GM10248 (cell line): ENCODE results near the gene GPAT3.

Experiments
- CTCF ChIA-PET: fragments of 300-600 bp; sonication (Branson Sonifier 250); formaldehyde crosslinking; extraction: SDS; loops from one replicate; lab custom pipeline; 2021; ENCODE audit warnings: antibody characterized with exemption; lab: Yijun Ruan, JAX
- POLR2A ChIA-PET: fragments of 350-650 bp; sonication (Branson Sonifier 250); formaldehyde crosslinking; extraction: SDS; loops from one replicate; lab custom pipeline; 2020; ENCODE audit warnings: antibody characterized with exemption; lab: Yijun Ruan, JAX
- DNase-seq: peaks from one replicate; pipeline ENCODE4 v3.0.0; 2012; ENCODE audit errors: extremely low spot score
- TF ChIP-seq, protein P1 (sequence below): IDR thresholded peaks from 2 replicates; pipeline ENCODE4 v1.5.1; 2012; ENCODE audit warnings: mild to moderate bottlenecking, low read depth; ENCODE audit errors: extremely low read depth, missing control alignments, control extremely low read depth

Gene GPAT3

DNA sequence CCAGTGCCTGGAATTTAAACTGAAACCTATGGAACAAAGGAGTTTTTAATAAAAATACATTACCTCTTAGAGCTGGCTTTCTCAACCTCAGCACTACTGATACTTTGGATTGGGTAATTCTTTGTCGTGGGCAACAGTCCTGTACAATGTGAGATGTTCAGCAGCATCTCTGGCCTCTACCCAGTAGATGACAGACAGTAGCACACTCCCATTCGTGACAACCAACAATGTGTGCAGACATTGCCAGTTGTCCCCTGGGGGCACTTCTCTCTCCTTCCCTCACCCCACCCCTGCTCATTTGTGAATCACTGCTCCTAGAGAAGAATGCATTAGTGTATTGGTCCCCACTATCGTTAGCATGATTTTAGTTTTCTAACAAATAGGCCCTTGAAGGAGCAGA lies 16.2 kb downstream of the GPAT3 start:
- ChIA-PET CTCF (interaction anchor here (1.7 kb wide), 1 partner anchor 10 kb away, joined by 5 read pairs; no protein-coding TSS in a partner anchor), POLR2A (no interaction called here)
- no peak for DNase-seq
- TF ChIP-seq, protein P1, sequence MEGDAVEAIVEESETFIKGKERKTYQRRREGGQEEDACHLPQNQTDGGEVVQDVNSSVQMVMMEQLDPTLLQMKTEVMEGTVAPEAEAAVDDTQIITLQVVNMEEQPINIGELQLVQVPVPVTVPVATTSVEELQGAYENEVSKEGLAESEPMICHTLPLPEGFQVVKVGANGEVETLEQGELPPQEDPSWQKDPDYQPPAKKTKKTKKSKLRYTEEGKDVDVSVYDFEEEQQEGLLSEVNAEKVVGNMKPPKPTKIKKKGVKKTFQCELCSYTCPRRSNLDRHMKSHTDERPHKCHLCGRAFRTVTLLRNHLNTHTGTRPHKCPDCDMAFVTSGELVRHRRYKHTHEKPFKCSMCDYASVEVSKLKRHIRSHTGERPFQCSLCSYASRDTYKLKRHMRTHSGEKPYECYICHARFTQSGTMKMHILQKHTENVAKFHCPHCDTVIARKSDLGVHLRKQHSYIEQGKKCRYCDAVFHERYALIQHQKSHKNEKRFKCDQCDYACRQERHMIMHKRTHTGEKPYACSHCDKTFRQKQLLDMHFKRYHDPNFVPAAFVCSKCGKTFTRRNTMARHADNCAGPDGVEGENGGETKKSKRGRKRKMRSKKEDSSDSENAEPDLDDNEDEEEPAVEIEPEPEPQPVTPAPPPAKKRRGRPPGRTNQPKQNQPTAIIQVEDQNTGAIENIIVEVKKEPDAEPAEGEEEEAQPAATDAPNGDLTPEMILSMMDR, result no peak

DNA sequence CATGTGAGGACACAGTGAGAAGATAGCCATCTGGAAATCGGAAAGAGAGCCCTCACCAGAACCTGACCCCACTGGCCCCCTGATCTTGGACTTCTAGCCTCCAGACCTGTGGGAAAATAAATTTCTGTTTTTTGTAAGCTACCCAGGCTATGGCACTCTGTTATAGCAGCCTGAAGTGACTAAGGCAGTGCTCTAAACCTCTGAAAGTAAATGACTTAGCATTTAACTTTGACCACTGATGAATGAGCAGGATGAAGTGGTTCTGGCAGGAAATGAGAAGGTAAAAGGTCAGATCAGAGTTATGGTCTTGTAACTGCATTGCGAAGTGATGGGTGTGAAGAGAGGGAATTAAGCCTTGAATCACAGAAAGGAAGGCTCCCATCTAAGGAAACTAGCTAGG lies 17.0 kb downstream of the GPAT3 start:
- DNase-seq, result no peak
- CTCF ChIA-PET, result no interaction called here
- POLR2A ChIA-PET, result no interaction called here
- TF ChIP-seq, protein P1, result no peak

DNA sequence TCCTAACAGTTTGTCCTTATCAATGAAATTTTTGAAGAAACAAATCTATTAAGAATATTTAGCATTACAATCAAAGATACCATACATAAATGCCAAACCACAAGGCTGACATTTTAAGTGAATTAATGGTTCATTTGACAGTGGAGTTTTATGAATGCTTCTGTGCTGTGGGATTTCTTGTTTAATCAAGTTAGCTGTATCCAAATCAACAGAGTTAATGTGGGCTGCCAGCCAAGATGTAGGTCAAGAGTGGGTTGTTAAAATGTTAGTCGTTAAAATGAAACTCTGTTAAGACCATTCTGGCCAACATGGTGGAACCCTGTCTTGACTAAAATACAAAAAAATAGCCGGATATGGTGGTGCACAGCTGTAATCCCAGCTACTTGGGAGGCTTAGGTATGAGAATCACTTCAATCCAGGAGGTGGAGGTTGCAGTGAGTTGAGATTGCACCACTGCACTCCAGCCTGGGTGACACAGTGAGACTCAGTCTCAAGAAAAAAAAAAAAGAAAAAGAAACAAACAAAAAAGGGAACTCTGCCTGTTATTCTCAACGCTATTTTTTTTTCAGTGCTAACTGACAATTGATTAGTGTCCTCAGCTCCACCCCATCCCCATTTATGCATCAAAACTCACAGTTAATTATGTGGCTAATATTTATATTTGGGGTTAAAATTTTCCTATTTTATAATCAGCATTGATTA lies 20.2 kb downstream of the GPAT3 start:
- POLR2A ChIA-PET, result no interaction called here
- TF ChIP-seq, protein P1, result no peak
- DNase-seq, result no peak
- CTCF ChIA-PET, result interaction anchor here (0.8 to 1.2 kb wide), 2 partner anchors 14 to 87 kb away, joined by 3 read pairs; no protein-coding TSS in a partner anchor

DNA sequence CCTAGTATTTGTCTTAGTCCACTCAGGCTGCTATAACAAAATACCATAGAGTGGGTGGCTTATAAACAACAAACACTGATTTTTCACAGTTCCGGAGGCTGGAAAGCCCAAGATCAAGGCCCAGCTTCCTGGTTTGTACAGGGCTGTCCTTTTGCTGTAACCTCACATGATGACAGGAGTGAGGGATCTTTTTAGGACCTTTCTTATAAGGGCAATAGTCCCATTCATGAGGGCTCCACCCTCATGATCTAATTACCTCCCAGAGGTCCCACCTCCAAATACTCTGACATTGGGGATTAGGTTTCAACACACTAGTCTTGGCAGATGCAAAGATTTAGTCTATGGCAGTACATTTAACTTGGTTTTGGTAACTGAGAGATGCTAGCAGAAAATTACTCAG lies 20.9 kb downstream of the GPAT3 start:
- ChIA-PET POLR2A (no interaction called here), CTCF (no interaction called here)
- DNase-seq, result no peak
- TF ChIP-seq, protein P1, result no peak

DNA sequence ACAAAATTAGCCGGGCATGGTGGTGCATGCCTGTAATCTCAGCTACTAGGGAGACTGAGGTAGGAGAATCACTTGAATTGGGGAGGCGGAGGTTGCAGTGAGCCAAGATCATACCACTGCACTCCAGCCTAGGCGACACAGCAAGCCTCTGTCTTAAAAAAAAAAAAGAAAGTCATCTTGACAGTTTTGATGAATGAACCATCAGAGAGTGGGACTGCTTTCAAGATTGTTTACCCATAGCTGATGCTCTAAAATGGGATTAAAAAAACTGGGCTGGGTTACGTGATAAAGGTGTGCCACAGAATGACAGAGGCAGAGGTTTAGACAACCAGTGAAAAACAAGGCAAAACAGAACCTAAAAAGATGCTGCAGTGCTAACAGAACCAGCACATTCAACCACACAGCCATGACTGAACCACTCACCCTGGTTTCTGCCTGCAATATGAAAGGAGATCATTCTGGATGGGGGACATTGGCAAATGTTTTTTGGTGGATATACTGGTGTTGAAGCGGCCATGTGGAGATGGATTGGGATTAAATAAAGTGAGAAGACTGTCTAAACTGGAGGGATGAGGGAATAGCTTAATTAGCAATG lies 22.2 kb downstream of the GPAT3 start:
- CTCF ChIA-PET, result no interaction called here
- POLR2A ChIA-PET, result no interaction called here
- TF ChIP-seq, protein P1, result no peak
- no peak for DNase-seq

DNA sequence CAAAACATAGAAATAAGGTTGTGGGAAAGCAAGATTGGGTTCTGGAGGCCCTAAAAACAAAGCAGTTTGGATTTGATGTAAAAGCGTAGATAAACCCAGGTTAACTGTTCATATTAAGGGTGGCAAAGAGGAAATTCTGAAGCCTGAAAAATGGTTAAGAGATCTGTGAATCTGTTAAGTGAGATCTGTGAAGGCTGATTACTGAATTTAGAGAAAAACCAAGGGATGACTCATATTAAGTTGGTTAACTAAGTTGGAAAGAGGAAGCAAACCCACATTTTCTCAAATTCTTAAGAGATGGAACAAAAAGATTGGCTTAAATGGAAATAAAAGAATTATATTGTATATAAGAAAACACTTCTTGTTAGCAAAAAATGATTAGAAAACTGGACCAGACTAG lies 22.8 kb downstream of the GPAT3 start:
- DNase-seq, result no peak
- TF ChIP-seq, protein P1, result no peak
- POLR2A ChIA-PET, result no interaction called here
- CTCF ChIA-PET, result interaction anchor here (1.5 kb wide), 1 partner anchor 18 kb away, joined by 5 read pairs; no protein-coding TSS in a partner anchor
